HUDEP-2 (cell line): ENCODE measurements around the gene OR52N4.
"Not testable (repeated sequence)": the region's sequence is repeated elsewhere in the genome, so short reads cannot be mapped to it uniquely, and the experiment has no call there.

ENCODE experiments used
- DNase-seq, 76 experiments: peaks; one replicate each; lab custom pipeline; 2025; ENCODE audit not compliant: unreplicated experiment in 76 of 76; lab: John Stamatoyannopoulos, UW

OR52N4 gene

GRCh38 chr11:5753943-5754342, at the start of gene OR52N4:
TSS of gene OR52N4 (plus strand) at chr11:5754243. CDS start at chr11:5754741, 498 bp downstream.
- no peak for DNase-seq

- no peak for DNase-seq
Observed at GRCh38 chr11:5705688-5706087, 48.4 kb upstream of the OR52N4 start.

DNA sequence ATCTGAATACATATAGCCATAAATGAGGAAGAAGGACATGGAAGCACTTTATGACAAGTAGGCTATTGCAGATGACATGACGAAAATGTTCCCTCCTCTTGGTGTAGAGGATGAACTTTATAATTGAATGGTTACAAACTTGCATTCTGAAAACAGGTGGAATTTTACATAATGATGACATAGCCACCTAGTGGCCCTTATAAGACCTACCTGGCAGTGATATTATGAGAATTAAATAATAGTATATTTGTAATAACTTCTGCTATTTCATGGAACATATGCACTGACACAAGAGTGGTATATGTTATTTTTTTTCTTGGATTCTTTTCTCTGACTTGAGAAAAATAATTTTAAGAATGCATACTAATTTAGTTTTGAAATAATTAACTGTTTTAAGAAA, 41.5 kb upstream of the OR52N4 start:
- peak in 1 of 76 experiments; percentile 8 for DNase-seq

- DNase-seq: no peak
Observed at GRCh38 chr11:5713695-5714094, 40.3 kb upstream of the OR52N4 start.

DNA sequence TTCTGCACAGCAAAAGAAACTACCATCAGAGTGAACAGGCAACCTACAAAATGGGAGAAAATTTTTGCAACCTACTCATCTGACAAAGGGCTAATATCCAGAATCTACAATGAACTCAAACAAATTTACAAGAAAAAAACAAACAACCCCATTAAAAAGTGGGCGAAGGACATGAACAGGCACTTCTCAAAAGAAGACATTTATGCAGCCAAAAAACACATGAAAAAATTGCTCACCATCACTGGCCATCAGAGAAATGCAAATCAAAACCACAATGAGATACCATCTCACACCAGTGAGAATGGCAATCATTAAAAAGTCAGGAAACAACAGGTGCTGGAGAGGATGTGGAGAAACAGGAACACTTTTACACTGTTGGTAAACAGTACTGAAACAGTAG, 37.5 kb upstream of the OR52N4 start:
- DNase-seq: not testable (repeated sequence)

DNA sequence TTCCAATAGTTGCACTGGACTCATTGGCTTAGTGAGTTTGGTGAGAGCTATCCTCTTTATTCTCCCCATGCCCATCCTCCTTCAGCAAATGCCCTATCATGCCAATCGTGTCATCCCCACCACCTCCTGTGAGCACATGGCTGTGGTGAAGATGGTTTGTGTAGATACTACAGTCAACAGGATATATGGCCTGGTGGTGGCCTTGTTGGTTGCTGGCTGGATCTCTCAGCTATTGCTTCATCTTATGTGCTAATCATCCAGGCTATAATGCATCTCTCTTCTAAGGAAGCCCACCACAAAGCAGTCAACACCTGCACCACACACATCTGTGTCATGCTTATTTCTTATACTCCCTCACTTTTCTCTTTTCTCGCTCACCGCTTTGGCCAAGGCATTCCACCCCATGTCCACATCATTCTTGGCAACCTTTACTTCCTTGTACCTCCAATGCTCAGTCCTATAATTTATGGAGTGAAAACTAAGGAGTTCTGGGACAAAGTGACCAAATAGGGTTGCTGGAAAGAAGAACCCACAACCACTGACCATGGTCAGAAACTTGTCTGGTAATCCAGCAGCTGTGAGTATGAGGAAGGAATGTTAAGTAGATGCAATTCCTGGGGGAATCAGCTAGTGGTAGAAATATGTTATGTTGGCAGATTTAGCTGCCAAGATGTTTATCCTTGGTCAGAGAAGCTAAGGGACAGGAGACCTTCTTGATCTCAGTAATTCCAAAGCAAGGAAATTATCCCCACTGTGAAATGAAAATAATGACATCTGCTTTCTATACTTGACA, 34.1 kb upstream of the OR52N4 start:
- no peak for DNase-seq

DNA sequence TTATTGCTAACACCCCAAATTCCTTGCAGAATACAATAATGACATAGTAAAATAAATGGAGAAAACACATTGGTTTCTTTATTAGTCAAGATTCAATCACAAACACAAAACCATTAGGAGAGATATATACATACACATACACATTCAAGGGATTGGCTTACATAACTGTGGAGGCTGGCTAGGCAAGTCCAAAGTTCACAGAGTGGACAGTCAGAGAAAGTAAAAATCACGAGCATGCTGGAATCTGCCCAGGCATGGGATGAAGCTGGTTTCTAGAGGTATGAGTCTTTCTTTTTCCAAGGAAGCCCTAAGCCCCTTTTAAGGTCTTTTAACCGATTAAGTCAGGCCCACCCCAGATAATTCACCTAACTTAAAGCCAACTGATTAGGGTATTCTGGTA, 31.4 kb upstream of the OR52N4 start:
- no peak for DNase-seq

DNA sequence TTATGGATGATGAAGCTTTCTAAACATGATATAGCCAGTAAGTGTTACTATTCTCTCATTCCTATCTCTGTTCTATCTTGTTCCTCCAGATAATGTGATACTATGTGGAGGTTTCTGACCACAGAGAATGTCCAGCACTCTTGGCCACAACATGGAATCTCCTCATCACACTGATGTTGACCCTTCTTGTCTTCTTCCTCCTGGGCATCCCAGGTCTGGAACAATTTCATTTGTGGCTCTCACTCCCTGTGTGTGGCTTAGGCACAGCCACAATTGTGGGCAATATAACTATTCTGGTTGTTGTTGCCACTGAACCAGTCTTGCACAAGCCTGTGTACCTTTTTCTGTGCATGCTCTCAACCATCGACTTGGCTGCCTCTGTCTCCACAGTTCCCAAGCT, 27.7 kb upstream of the OR52N4 start:
- no peak for DNase-seq

- DNase-seq: no peak
Observed at GRCh38 chr11:5727691-5728090, 26.4 kb upstream of the OR52N4 start.

DNA sequence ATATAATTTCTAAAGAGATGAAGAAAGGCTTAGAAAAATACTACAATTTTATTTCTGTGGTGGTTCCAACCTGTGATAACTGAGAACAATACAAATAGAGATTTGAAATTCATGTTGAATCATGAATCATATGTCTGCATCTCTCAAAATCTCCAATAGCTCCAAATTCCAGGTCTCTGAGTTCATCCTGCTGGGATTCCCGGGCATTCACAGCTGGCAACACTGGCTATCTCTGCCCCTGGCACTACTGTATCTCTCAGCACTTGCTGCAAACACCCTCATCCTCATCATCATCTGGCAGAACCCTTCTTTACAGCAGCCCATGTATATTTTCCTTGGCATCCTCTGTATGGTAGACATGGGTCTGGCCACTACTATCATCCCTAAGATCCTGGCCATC, 17.6 kb upstream of the OR52N4 start, which contains the start of gene OR56B1:
Gene OR56B1 (plus strand): TSS at position 53 of the 400 bp plus-strand sequence. CDS start 69 bp downstream, at position 122.
- no peak for DNase-seq

GRCh38 chr11:5737091-5737490, 17.0 kb upstream of the OR52N4 start:
- DNase-seq: no peak

DNA sequence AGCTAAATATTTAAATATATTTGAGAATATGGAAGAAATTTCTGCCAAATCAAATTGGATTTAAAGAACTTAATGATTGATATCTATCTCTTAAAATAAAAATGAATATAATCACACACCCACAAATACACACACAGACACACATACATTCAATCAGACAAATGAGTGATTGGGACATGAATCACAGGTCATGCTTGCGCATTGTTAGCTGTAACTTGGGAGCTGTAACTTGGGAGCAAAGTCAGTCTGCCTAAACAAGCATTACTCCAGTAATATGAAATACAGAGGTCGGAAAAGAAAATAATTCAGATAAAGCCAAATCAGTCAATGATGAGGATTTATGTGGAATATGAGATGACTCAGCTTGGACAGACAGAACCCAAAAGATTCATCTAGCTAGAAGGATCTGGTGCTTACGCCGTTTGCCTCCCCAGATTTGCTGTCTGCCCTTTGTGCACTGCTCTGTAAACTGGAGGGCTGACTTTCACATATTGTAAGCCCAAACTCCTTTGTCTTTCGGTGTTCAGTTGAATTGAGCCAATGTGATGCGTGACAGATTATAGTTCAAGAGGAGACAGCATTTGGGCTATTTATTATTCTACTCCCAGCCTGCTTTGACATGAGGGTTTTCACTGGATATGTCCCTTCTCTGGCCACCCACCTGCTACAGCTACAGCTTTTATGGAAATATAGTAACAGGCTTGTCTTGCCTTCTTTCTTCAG, 16.2 kb upstream of the OR52N4 start:
- no peak for DNase-seq

DNA sequence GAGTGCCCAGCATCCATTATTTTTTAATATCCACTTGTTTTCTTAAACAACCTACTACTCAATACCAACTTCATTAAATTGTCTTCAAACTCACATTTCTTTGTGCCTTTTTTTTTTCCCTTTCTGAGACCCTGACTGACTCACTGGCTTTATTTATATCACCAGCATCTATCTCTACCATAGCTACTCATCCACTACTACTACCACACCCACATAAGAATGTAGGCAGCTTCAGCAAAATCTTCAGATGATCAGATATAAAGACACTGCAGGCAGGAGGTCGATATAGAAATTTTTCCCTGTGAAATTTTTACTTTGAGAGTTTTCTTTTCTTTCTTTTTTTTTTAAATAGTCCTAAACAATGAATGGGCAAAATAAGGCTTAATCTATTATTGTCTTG, 15.6 kb upstream of the OR52N4 start:
- no peak for DNase-seq

GRCh38 chr11:5746614-5747013, 7.4 kb upstream of the OR52N4 start:
- no peak for DNase-seq

- DNase-seq: no peak
Observed at GRCh38 chr11:5749836-5750235, 4.2 kb upstream of the OR52N4 start.

- no peak for DNase-seq
Observed at GRCh38 chr11:5767056-5767455, 13.0 kb downstream of the OR52N4 start.

GRCh38 chr11:5783255-5783654, 29.2 kb downstream of the OR52N4 start, which contains the start of gene OR52N5:
TSS of gene OR52N5 (minus strand) at chr11:5783355. CDS start at chr11:5778634, 4,721 bp downstream.
- DNase-seq: no peak

DNA sequence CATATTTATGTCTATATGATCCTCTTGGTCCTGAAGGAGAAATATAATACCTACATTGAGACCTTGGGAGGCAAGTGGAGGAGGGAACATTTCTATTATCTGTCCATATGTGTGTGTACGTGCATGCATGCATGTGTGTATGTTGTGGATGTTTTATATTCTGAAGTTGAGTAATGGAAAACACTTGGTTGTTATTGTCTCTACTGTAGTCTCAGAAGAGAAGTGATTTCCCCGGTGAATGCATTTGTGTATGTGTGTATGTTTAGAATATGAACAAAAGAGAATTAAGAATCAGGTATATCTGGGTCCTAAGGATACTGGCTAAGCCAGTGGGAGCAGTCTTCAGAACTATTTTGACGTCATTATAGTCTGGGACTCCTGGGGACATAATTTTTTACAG, 37.1 kb downstream of the OR52N4 start, which contains the start of gene OR52N1:
Gene OR52N1 (minus strand): TSS at position 101 of the 400 bp plus-strand sequence. CDS start 2,449 bp downstream, outside the sequence.
- DNase-seq: no peak

- DNase-seq: no peak
Observed at GRCh38 chr11:5796541-5796940, 42.5 kb downstream of the OR52N4 start.

GRCh38 chr11:5803982-5804381, 49.9 kb downstream of the OR52N4 start:
- DNase-seq: no peak
